ENCODE measurements around the gene CORO1C.
"Not testable (repeated sequence)": the region's sequence is repeated elsewhere in the genome, so short reads cannot be mapped to it uniquely, and the experiment has no call there.

CORO1C gene

DNA sequence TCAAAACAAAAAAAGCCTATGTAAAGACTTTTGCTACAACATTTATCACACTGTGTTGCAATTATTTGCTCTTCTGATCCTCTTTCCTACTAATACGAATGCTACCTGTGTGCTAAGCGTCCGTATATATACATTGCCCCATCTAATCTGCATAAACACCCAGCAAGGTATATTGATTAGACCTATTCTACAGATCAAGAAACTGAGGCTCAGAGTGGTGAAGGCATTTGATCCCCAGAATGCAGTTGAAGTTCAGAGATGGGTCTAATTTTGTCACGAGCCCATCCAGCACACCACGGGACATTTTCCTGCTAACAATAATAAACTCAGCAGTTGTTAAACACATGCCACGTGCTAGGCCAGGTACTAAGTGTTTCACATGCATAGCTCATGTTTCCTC is 25.1 kb upstream of the CORO1C start:
- intact Hi-C loops (cut with DNase I): no loop called here
- peak in 1 of 10 donors; percentile 12 for DNase-seq

DNA sequence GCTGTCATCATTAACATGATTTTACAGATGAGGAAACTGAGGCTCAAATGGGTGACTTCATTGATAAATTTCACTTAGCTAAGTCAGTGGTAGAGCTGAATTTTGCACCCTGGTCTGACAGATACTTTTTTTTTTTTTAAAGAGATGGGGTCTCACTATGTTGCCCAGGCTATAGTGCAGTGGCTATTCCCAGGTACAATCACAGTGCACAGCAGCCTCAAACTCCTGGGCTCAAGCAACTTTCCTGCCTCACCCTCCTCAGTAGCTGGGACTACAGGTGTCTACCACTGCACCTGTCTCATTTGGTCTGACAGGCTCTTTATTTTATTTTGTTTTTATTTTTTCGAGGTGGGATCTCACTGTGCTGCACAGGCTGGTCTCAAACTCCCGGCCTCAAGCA is 24.2 kb upstream of the CORO1C start:
- intact Hi-C loops (cut with DNase I): no loop called here
- DNase-seq: peak in 1 of 10 donors; percentile 31

DNA sequence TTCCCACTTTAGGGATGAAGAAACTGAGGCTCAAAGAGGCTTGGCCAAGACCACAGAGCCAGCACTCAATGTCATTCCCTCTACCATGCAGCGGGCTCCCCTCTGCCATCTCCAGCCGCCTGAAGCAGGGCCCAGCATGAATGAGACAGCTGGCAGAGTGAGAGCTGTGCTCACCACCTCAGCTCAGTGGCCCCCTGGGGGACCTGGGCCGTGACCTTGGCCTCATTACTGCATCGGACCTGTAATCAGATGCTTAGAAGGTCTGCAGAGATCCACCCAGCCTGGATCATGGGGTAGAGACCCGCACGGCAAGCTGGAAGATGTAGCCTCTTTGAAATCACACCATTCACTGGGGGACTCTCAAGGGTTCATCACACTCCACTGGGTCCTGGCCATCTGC is 22.7 kb upstream of the CORO1C start:
- intact Hi-C loops (cut with DNase I): no loop called here
- peak in 2 of 10 donors; percentile 55 to 58 for DNase-seq

DNA sequence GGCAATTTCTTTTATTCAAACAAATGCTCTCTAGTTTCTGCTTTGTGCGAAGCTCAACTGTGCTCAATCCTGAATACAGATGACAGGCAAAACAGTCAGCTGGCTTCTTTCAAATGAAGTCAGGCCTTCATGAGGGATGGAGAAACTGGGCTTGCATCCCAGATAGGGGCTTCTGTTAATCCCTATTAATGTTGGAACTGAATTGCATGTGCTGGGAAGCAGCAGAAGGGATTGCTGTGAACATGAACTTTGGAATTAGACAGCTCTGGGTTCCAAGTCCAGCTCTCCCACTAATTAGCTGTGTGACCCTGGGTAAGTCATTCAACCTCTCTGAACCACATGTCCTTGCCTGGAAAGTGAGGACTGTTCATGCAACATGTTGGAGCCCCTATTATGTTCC is 21.1 kb upstream of the CORO1C start:
- no peak for DNase-seq

DNA sequence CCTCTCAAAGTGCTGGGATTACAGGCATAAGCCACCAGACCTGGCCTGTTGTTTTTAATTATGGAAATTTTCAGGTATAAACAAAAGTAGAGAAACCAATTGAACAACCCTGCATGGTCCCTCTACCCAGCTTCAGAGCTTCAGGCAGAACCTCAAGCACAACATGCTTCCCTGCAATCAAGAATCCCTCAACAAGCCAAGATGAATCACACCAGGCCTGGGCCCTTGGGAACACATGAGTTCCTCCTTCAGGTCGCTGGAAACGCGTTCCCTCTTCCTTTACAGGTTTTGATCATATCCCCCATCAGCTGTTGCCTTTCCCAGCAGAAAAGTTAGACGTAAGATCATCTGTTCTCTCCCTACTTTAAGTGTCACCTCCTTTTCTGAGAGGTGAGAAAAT is 20.5 kb upstream of the CORO1C start:
- intact Hi-C loops (cut with DNase I): no loop called here
- peak in 3 of 10 donors; percentile 17 to 85 (median 21) for DNase-seq

More for the DNA sequence above, 21.1 kb upstream of the CORO1C start:
- intact Hi-C loops (cut with DNase I): no loop called here

DNA sequence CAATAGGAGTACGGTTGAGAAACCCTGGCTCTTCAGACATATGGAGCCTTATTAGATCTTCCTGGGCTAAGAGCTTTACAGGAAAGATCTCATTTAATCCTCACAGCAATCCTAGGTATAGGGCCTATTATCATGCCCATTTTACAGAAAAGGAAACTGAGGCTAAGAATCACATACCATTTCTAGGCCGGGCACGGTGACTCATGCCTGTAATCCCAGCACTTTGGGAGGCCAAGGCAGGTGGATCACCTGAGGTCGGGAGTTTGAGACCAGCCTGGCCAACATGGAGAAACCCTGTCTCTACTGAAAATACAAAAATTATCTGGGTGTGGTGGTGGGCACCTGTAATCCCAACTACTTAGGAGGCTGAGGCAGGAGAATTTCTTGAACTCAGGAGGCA is 19.7 kb upstream of the CORO1C start:
- DNase-seq; intact Hi-C loops (cut with DNase I): not testable (repeated sequence)

DNA sequence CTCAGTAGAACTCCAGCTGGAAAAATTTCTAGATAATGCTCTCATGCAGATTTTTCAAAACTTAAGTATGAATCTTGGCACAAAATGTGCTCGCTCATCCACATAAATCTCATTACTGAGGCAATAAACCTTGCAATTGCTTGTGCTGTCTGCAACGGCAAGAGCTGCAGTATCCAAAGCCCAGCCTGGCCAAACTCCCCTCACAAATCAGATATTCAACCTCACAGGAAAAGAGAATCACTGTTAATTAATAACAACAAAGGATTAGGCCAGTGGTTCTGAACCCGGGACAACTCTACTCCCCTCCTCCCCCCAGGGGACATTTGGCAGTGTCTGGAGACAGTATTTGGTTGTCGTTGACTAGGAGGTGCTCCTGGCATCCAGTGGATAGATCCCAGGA is 19.2 kb upstream of the CORO1C start:
- intact Hi-C loops (cut with DNase I): no loop called here
- DNase-seq: peak in 2 of 10 donors; percentile 11 to 48

DNA sequence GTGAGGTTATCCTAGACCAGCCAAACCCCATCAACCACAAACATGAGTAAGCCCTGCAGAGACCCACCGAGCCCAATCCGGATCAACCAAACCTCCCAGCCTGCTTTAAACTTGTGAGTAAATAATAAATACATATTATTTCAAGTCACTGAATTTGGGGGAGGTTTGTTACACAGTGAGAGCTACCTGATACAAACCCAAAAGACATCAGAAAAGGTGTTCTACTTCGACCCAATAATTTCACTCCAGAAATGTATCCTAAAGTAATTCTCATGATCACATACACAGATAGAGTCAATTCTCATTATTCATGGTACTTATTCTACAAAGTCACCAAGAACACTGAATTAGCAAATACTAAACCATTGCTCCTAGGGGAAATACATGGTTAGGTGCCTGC is 16.2 kb upstream of the CORO1C start:
- no peak for DNase-seq
- intact Hi-C loops (cut with DNase I): no loop called here

DNA sequence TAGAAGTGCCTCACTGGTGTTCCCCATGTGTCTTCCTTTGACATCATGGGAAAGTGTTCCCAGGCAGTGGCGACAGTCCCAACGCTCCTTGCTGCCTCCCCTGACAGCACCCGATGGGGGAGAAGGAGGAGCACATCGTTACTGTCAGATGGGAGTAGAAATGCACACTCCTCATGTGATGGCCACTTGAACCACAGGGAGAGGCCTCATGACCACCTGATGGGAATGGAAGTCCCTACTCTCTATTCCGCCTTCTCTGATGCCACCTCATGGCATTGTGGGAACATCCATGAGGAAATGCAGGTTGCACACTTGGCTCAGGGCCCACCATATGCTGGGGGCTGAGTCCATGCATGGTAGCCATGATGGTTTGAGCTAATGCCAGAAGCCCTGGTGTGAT is 14.3 kb upstream of the CORO1C start:
- no peak for DNase-seq
- intact Hi-C loops (cut with DNase I): no loop called here

DNA sequence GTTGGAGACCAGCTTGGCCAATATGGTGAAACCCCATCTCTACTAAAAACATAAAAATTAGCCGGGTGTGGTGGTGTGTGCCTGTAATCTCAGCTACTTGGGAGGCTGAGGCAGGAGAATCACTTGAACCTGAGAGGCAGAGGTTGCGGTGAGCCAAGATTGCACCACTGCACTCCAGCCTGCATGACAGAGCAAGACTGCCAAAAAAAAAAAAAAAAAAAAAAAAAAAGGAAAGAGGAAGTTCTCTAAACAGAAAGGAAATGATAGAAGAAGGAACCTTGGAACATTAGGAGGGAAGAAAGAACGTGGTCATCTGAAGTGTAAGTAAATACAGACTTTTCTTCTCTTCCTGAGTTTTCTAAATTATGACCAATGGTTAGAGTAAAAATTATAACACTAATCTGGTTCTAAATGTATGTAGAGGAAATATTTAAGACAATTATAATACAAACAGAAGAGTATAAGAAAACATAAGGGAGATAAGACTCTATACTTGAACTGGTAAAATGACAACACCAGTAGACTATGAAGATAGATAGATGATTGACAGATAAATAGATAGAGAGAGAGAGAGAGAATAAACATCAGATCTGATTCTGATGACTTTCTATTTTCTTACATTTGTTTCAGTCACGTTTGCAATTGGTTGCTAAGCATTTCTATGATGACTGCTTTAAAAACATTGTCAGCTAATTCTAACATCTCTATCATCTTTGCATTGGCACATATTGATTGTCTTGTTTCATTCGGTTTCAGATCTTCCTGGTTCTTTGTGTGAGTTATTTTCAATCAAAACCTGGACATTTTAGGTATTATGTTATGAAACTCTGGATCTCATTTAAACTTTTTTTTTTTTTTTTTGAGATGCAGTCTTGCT is 12.9 kb upstream of the CORO1C start:
- intact Hi-C loops (cut with DNase I): no loop called here
- DNase-seq: no peak

DNA sequence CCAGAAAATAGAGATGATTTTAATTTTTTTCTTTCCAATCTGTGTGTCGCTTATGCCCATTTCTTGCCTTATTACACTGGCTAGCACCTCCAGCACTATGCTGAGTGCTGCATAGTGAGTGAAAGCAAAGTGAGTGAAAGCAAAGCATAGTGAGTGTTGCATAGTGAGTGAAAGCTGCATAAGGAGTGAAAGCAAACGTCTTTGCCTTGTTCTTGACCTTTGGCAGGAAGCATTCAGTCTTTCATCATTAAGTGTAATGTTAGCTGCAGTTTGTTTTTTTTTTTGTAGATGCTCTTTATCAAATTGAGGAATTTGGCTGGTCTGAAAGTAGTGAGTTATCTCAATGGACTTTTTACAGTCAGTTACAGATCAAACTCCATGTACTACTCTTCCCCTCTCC is 6.9 kb upstream of the CORO1C start:
- DNase-seq: no peak
- intact Hi-C loops (cut with DNase I): no loop called here

DNA sequence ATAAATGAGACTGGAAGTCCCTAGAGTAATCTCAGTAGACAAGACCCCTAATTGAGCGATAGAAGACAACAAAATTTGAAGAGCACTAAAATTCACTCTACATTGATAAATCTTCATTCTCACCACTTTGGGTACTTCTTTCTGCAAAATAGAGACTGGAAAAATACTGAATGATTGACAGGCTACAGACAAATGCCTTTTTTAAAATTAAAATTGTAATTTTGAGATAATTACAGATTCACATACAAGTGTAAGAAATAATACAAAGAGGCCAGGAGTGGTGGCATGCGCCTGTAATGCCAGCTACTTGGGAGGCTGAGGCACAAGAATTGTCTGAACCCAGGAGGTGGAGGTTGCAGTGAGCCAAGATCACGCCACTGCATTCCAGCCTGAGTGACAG is 4.5 kb upstream of the CORO1C start:
- DNase-seq: no peak
- intact Hi-C loops (cut with DNase I): no loop called here

DNA sequence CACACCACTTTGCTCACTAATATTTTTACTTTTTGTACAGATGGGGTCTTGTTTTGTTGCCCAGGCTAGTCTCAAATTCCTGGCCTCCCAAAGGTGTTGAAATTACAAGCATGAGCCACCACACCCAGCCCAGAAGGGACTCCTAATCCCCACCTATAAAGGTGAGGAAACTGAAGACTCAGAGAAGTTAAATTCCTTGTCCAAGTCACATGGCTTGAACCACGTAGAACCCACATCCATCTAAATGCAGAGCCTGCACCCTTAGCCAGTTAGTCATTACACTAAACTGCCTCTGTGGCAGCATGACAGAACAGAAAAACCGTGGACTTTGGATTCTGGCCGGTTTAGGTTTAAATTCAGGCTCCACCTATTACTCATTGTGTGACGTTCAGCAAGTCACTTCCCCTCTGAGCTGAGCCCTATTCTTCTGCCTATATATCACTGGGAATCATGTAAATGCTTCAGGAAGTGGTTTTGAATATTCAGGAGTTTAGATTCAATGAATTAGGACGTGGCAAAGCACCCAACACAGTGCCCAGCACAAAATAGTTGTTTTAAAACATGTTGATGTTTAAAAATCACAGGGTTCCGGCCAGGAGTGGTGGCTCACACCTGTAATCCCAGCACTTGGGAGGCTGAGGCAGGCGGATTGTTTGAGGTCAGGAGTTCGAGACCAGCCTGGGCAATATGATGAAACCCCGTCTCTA is 3.0 kb upstream of the CORO1C start:
- DNase-seq: no peak
- intact Hi-C loops (cut with DNase I): no loop called here

DNA sequence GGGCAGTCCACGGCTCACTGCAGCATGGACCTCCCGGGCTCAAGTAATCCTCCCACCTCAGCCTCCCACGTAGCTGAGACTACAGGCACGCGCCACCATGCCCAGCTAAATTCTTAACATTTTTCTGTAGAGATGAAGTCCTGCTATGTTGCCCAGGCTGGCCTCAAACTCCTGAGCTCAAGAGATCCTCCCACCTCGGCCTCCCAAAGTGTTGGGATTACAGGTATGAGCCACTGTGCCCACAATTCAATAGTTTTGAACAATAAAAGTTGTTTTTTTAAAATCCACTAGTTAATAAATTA is 1.9 kb upstream of the CORO1C start:
- DNase-seq: peak in 1 of 10 donors; percentile 11
- intact Hi-C loops (cut with DNase I): not testable (repeated sequence)

DNA sequence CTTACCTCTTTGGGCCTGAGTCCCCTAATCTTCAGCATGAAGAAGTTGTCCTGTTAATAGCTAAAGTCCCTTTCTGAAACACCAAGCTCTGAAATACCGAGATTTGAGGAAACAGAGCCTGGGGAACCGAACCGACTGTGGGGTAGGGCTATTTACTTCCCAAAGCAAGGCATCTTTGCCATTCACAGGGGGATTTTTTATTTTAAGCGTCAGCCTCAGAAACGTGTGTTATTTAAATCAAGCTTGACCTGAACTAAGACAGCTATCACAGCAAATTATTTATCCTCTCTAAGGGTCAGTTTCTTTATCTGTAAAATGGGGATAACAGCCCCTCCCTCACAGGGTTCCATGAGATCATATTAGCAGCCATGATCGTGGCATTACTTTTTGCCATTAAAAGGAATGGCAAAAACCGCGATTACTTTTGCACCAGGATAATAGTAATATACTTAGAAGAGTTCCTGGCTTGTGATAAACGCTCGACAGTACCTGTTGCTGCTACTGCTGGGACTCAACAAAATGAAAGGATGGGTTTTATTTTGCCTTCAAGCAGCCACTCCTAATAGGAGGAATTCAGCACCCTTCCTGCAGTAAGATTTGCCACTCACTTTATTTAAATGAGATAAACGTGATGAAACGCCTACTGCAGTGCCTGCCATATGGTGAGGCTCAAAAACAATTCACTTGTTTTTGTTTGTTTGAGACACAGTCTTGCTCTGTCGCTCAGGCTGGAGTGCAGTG is 1.3 kb upstream of the CORO1C start:
- intact Hi-C loops (cut with DNase I): no loop called here
- no peak for DNase-seq

DNA sequence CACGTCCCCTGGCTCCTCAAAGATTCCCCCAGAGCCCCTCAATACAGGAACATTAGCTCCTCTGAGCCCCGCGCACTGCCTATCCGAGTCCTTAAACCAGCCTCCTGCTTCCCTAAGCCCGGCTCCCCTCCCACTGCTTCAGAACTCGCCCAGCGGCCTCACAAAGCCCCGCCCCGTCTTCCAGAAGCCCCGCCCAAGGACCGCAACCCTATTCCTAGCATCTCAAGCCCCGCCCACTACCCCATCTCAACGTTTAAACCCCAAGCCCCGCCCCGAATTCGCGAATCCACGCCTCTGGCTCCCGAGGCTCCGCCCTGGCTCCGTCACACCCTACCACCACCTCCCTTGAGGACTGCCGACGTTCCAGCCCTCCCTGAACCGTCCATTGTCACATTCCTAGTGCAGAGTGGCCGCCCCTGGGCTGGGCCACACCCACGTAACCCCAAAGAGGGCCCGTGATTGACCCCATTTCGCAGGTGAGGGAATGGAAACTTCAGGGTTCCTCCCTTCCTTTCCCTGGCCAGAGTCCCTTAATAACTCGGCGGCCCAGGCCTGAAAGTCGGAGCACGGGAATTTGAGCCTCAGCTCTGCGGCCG is 646 bp upstream of the CORO1C start:
- intact Hi-C loops (cut with DNase I): loop anchor here (2.0 kb wide), 1 partner anchor 71 kb away; no protein-coding TSS in a partner anchor
- DNase-seq: peak; percentile 90 to 99 (median 96)

DNA sequence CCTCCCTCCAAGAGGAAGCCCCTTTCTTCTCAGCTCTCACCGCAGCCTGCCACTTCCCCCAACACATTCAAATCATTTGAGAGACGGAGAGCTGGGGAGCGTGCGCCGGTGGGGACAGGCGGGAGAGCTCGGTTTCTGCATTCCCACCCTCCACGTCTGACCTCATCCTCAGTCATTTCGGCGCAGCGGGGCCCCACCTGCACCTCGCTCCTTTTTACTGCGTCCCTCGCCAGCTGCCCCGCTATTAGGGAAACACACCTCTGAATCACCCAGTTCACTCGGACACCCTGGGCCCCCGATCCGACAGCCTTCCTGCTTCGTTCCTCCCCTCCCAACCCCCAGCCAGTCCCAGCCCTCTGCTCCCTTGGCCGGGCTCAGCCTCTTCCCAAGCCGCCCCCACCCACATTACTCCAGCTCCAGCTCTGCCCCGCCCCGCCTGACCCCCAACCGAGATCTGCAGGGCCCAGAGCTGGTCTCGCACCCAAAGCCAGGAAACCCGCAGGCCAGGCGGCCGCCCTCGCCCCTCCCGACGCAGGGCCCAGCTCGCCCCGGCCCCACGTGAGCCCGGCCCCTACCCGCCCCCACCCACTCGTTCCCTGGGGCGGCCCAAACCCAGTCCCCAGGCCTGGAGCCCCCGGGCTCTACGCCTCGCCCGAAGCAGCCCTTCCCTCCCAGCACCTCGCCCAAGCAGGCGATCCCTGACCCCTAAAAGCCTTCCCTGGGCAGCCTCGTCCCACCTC is 783 bp downstream of the CORO1C start:
- intact Hi-C loops (cut with DNase I): loop anchor here (1.0 to 2.0 kb wide), 2 partner anchors 39 to 72 kb away; no protein-coding TSS in a partner anchor
- DNase-seq: peak; percentile 48 to 94 (median 62)

DNA sequence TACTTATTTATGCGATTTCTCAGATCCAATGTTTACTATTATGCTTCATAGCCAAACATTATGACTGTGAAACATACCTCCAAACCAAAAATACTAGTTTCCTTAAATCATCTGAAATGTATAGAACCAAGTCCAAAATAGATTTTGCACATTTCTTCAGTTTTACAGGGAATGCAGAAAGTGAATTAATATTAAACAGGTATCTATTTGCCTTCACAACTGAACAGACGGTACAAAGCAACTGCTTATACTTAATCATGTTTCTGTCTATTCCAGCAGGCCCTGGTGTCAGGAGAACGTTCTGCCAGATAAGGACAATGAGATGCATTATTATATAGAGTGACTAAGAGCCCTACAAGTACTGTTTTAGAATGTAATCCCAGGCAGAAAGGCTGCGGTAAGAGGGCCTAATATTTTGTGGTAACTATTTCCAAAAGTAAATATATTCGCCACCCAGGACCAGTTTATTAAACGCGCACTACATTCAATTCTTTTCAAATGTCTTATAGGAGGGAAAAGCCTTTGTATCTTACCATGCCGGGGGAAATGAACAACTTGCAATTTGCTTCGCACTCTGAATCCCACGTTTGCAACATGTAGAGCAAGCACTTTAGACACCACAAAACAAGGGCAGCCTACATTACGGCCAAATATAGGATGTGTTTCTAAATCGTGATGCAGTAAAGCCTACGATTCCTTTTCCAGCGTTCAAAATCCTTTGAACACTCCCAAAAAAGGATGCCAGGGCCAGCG is 1.5 kb downstream of the CORO1C start:
- DNase-seq: no peak
- intact Hi-C loops (cut with DNase I): loop anchor here (1.0 to 2.0 kb wide), 2 partner anchors 38 to 73 kb away; no protein-coding TSS in a partner anchor
